BE2C (cell line): ENCODE measurements around the gene AUTS2.

Source experiments
- DNase-seq: peaks from one replicate; pipeline ENCODE4 v3.0.0-alpha.2; 2020
- H3K27me3 ChIP-seq: fragments of 250-450 bp; sonication (Bioruptor Pico); 2 replicates; pipeline ENCODE4 v1.5.1; 2020; ENCODE audit warnings: mild to moderate bottlenecking
- H3K36me3 ChIP-seq: fragments of 250-450 bp; sonication (Bioruptor Pico); 2 replicates; pipeline ENCODE4 v1.5.1; 2020; ENCODE audit warnings: mild to moderate bottlenecking
- H3K4me1 ChIP-seq: fragments of 250-450 bp; sonication (Bioruptor Pico); 2 replicates; pipeline ENCODE4 v1.5.1; 2020
- H3K4me3 ChIP-seq: 2 replicates; pipeline ENCODE4 v1.5.1; 2011; ENCODE audit warnings: low read depth, low read length
- H3K9me3 ChIP-seq: fragments of 250-450 bp; sonication (Bioruptor Pico); 2 replicates; pipeline ENCODE4 v1.5.1; 2020
- CTCF ChIP-seq: IDR thresholded peaks from 2 replicates; pipeline ENCODE4 v1.5.1; 2012; ENCODE audit warnings: mild to moderate bottlenecking, low read depth, low read length

AUTS2 gene

GRCh38 chr7:69722843-69723242, 124.6 kb downstream of the AUTS2 start:
- Histone ChIP-seq H3K4me1 (peaks cover 2% of the 10 kb centered on the region; the same call in 1 of the 2 replicates), H3K4me3 (no peak overlapping the region), H3K9me3 (no peaks in the 10 kb centered on the region), H3K36me3 (no peaks in the 10 kb centered on the region), H3K27me3 (no peaks in the 10 kb centered on the region)
- TF ChIP-seq CTCF: no peak
- no peak for DNase-seq

GRCh38 chr7:69723663-69724062, 125.4 kb downstream of the AUTS2 start:
- no peaks in the 10 kb centered on the region for H3K27me3 ChIP-seq
- no peaks in the 10 kb centered on the region for H3K9me3 ChIP-seq
- H3K36me3 ChIP-seq: no peaks in the 10 kb centered on the region
- DNase-seq: no peak
- no peak for TF ChIP-seq CTCF
- no peak overlapping the region for H3K4me3 ChIP-seq
- H3K4me1 ChIP-seq: no peaks in the 10 kb centered on the region

GRCh38 chr7:69728304-69728703, 130.0 kb downstream of the AUTS2 start:
- Histone ChIP-seq H3K9me3 (no peaks in the 10 kb centered on the region), H3K4me3 (no peak overlapping the region), H3K4me1 (no peaks in the 10 kb centered on the region), H3K27me3 (no peaks in the 10 kb centered on the region), H3K36me3 (no peaks in the 10 kb centered on the region)
- TF ChIP-seq CTCF: no peak
- DNase-seq: no peak

GRCh38 chr7:69732203-69732602, 133.9 kb downstream of the AUTS2 start:
- H3K9me3 ChIP-seq: no peaks in the 10 kb centered on the region
- no peak for DNase-seq
- no peaks in the 10 kb centered on the region for H3K36me3 ChIP-seq
- TF ChIP-seq CTCF: no peak
- H3K4me3 ChIP-seq: no peak overlapping the region
- H3K27me3 ChIP-seq: no peaks in the 10 kb centered on the region
- H3K4me1 ChIP-seq: peaks cover 18% of the 10 kb centered on the region

- H3K4me3 ChIP-seq: no peak overlapping the region
- H3K9me3 ChIP-seq: no peaks in the 10 kb centered on the region
- peaks cover 43% of the 10 kb centered on the region for H3K4me1 ChIP-seq
- no peaks in the 10 kb centered on the region for H3K27me3 ChIP-seq
- no peaks in the 10 kb centered on the region for H3K36me3 ChIP-seq
- no peak for TF ChIP-seq CTCF
- DNase-seq: peak; percentile 30
Measured at GRCh38 chr7:69735582-69735981, 137.3 kb downstream of the AUTS2 start.

- no peak overlapping the region for H3K4me3 ChIP-seq
- no peak for DNase-seq
- TF ChIP-seq CTCF: no peak
- no peaks in the 10 kb centered on the region for H3K36me3 ChIP-seq
- no peaks in the 10 kb centered on the region; the same call in 1 of the 2 replicates for H3K27me3 ChIP-seq
- H3K4me1 ChIP-seq: peaks cover 43% of the 10 kb centered on the region
- H3K9me3 ChIP-seq: no peaks in the 10 kb centered on the region
Measured at GRCh38 chr7:69736126-69736810, 138.0 kb downstream of the AUTS2 start.
